Hepatocyte (in vitro differentiated cells): ENCODE data around the gene RAG1. TPM values are rescaled to one million over a fixed set of nuclear protein-coding genes. Genes with fewer than 3 reads are reported as not detected.

Source experiments
- DNase-seq: peaks from one replicate; pipeline ENCODE4 v3.0.0-alpha.2; 2016; ENCODE audit warnings: low spot score
- H2AFZ ChIP-seq: fragments of 200-600 bp; sonication (generic); 2 replicates; pipeline ENCODE4 v1.6.0; 2016; ENCODE audit warnings: antibody characterized with exemption, mild to moderate bottlenecking
- H3K27ac ChIP-seq: fragments of 200-600 bp; sonication (generic); 2 replicates; pipeline ENCODE4 v1.5.1; 2016; ENCODE audit warnings: mild to moderate bottlenecking
- H3K27me3 ChIP-seq: fragments of 200-600 bp; sonication (generic); 2 replicates; pipeline ENCODE4 v1.6.1; 2016
- H3K36me3 ChIP-seq: fragments of 200-600 bp; sonication (generic); replicated peaks from 2 replicates; pipeline ENCODE4 v1.5.1; 2016; ENCODE audit warnings: low read depth; ENCODE audit not compliant: insufficient read depth
- H3K4me1 ChIP-seq: fragments of 200-600 bp; sonication (generic); 2 replicates; pipeline ENCODE4 v1.5.1; 2016; ENCODE audit warnings: mild to moderate bottlenecking, moderate library complexity; ENCODE audit not compliant: insufficient read depth
- H3K4me2 ChIP-seq: fragments of 200-600 bp; sonication (generic); 2 replicates; pipeline ENCODE4 v1.6.0; 2016
- H3K4me3 ChIP-seq: fragments of 200-600 bp; sonication (generic); 2 replicates; pipeline ENCODE4 v1.5.1; 2016; ENCODE audit warnings: mild to moderate bottlenecking
- H3K79me2 ChIP-seq: fragments of 200-600 bp; sonication (generic); 2 replicates; pipeline ENCODE4 v1.6.0; 2017; ENCODE audit warnings: mild to moderate bottlenecking
- H3K9me2 ChIP-seq: fragments of 200-600 bp; sonication (generic); replicated peaks from 2 replicates; pipeline ENCODE4 v1.6.0; 2017; ENCODE audit warnings: mild to moderate bottlenecking; ENCODE audit not compliant: insufficient read depth
- H3K9me3 ChIP-seq: fragments of 200-600 bp; sonication (generic); 2 replicates; pipeline ENCODE4 v1.5.1; 2016; ENCODE audit warnings: low read depth, mild to moderate bottlenecking
- H4K20me1 ChIP-seq: fragments of 200-600 bp; sonication (generic); 2 replicates; pipeline ENCODE4 v1.6.0; 2016; ENCODE audit warnings: mild to moderate bottlenecking; ENCODE audit not compliant: insufficient read depth, poor library complexity, severe bottlenecking
- CTCF ChIP-seq: fragments of 200-600 bp; sonication (generic); IDR thresholded peaks from 2 replicates; pipeline ENCODE4 v1.5.1; 2016; ENCODE audit warnings: antibody characterized with exemption, mild to moderate bottlenecking; ENCODE audit not compliant: poor library complexity
- EZH2 ChIP-seq: fragments of 200-600 bp; sonication (generic); IDR thresholded peaks from 2 replicates; pipeline ENCODE4 v1.6.1; 2016; ENCODE audit warnings: antibody characterized with exemption, mild to moderate bottlenecking, borderline replicate concordance
- EZH2phosphoT487 ChIP-seq: fragments of 200-600 bp; sonication (generic); IDR thresholded peaks from one replicate; pipeline ENCODE4 v1.6.1; 2018; ENCODE audit warnings: antibody characterized with exemption, mild to moderate bottlenecking, low read depth, moderate library complexity; ENCODE audit not compliant: unreplicated experiment, severe bottlenecking
- WGBS: methylation state at CpG from one replicate; pipeline ENCODE4 v1.1.6; 2016; ENCODE audit warnings: low lambda C conversion rate; ENCODE audit errors: missing lambda C conversion rate; 5-methylcytosine and 5-hydroxymethylcytosine counted together
- polyA plus RNA-seq: library from polyadenylated mRNA; unstranded; fragments of >200 nt; fragmentation: Nextera tagmentation; extraction: Ambion mirVana; gene quantifications from 2 replicates; pipeline ENCODE4 v1.2.1, GENCODE V29; 2016
- total RNA-seq: library from RNA; depleted of rRNA; stranded (reverse); fragments of >200 nt; gene quantifications from 2 replicates; pipeline ENCODE4 v1.2.3, GENCODE V29; 2014

RAG1 gene
- total RNA-seq (1.2 and 1.5 TPM in 2 replicates), polyA plus RNA-seq (1.0 and 1.1 TPM in 2 replicates)

- no peaks in the 10 kb centered on the region for H3K9me2 ChIP-seq
- 69% methylated on average over 1 of the region's 1 CpG for WGBS
- no peaks in the 10 kb centered on the region for H3K36me3 ChIP-seq
- DNase-seq, result no peak
- no peaks in the 10 kb centered on the region for H3K4me1 ChIP-seq
- H3K79me2 ChIP-seq, result no peaks in the 10 kb centered on the region
- H4K20me1 ChIP-seq, result no peaks in the 10 kb centered on the region
- no peaks in the 10 kb centered on the region for H3K9me3 ChIP-seq
- H2AFZ ChIP-seq, result no peak within 1 kb of the TSS
- peaks cover 5% of the 10 kb centered on the region for H3K27me3 ChIP-seq
- no peak within 1 kb of the TSS for H3K27ac ChIP-seq
- no peak within 1 kb of the TSS for H3K4me2 ChIP-seq
- TF ChIP-seq EZH2phosphoT487 (no peak), EZH2 (no peak), CTCF (no peak)
- H3K4me3 ChIP-seq, result no peak within 1 kb of the TSS
These were observed at the start of gene RAG1 for GRCh38 chr11:36567694-36568093. TSS of gene RAG1 (plus strand) at chr11:36568007. CDS start at chr11:36573305, 5,298 bp downstream.

- TF ChIP-seq CTCF (no peak), EZH2 (no peak), EZH2phosphoT487 (no peak)
These were observed 37.0 kb upstream of the RAG1 start for GRCh38 chr11:36530840-36531239.

GRCh38 chr11:36532941-36533601 lies 34.7 kb upstream of the RAG1 start:
- Histone ChIP-seq H3K4me3 (no peak overlapping the region), H2AFZ (no peak overlapping the region), H3K9me2 (no peaks in the 10 kb centered on the region), H3K4me1 (peaks cover 3% of the 10 kb centered on the region), H3K79me2 (no peaks in the 10 kb centered on the region), H3K27me3 (no peaks in the 10 kb centered on the region), H3K27ac (peak overlapping the region; percentile 16), H3K36me3 (no peaks in the 10 kb centered on the region), H3K9me3 (no peaks in the 10 kb centered on the region), H4K20me1 (no peaks in the 10 kb centered on the region), H3K4me2 (no peak overlapping the region)
- DNase-seq, result no peak
- WGBS, result 32% methylated on average over 8 of the region's 8 CpGs
- TF ChIP-seq CTCF (no peak), EZH2phosphoT487 (no peak), EZH2 (no peak)

More at GRCh38 chr11:36530840-36531239, 37.0 kb upstream of the RAG1 start:
- no peaks in the 10 kb centered on the region for H3K36me3 ChIP-seq
- no peaks in the 10 kb centered on the region for H3K27me3 ChIP-seq
- H3K4me3 ChIP-seq, result no peak overlapping the region
- no peak overlapping the region for H2AFZ ChIP-seq
- no peak overlapping the region for H3K4me2 ChIP-seq
- H3K27ac ChIP-seq, result no peak overlapping the region
- no peak for DNase-seq
- no peaks in the 10 kb centered on the region for H4K20me1 ChIP-seq
- H3K79me2 ChIP-seq, result no peaks in the 10 kb centered on the region
- no peaks in the 10 kb centered on the region for H3K9me3 ChIP-seq
- H3K9me2 ChIP-seq, result no peaks in the 10 kb centered on the region
- H3K4me1 ChIP-seq, result peaks cover 3% of the 10 kb centered on the region
